Endothelial cell of umbilical vein (primary cell): ENCODE data around the gene GNAZ. TPM values are rescaled to one million over a fixed set of nuclear protein-coding genes. Genes with fewer than 3 reads are reported as not detected.

Source experiments
- BruUV-seq: library from RNA; stranded (reverse); fragments of 400-500 nt; replicated peaks from 2 replicates; lab custom pipeline; 2021; lab: Mats Ljungman, UMichigan
- CTCF ChIA-PET: fragments of 300-600, 350-600 bp; sonication (Branson Sonifier 250); formaldehyde crosslinking; loops from one replicate; lab custom pipeline; 2021; ENCODE audit warnings: antibody characterized with exemption, inconsistent platforms; lab: Charles Lee
- POLR2A ChIA-PET: fragments of 300-600, 350-600 bp; sonication (Branson Sonifier 250); formaldehyde crosslinking; loops from one replicate; lab custom pipeline; 2021; ENCODE audit warnings: antibody characterized with exemption, inconsistent platforms; lab: Charles Lee
- DNase-seq: peaks from one replicate; pipeline ENCODE4 v3.0.0-alpha.2; 2011; ENCODE audit warnings: low read depth, low spot score
- FAIRE-seq: peaks from 2 replicates; lab custom pipeline; 2011; peaks lifted over from hg19 to GRCh38; lab: Jason Lieb, UNC
- H2AFZ ChIP-seq: 2 replicates; pipeline ENCODE4 v1.6.0; 2012; ENCODE audit warnings: low read depth, low read length, control low read depth, inconsistent platforms
- H3K27ac ChIP-seq: 2 replicates; pipeline ENCODE4 v1.5.1; 2011; ENCODE audit warnings: low read depth, mild to moderate bottlenecking, control low read depth, low read length, moderate library complexity; ENCODE audit not compliant: insufficient read depth
- H3K27me3 ChIP-seq, 2 experiments: 2 replicates each; pipeline versions ENCODE4 v1.6.0 to v1.6.1; 2011; ENCODE audit warnings: low read length in 2 of 2, mixed read lengths in 1 of 2; ENCODE audit not compliant: control insufficient read depth in 2 of 2, insufficient read depth in 2 of 2
- H3K36me3 ChIP-seq, 2 experiments: 2 replicates in 1 of 2; 3 replicates in 1 of 2; pipeline ENCODE4 v1.5.1; 2011; ENCODE audit warnings: low read length in 2 of 2, mild to moderate bottlenecking in 1 of 2, moderate library complexity in 1 of 2; ENCODE audit not compliant: control insufficient read depth in 2 of 2, insufficient read depth in 2 of 2; ENCODE audit errors: extremely low read depth in 1 of 2
- H3K4me1 ChIP-seq: 3 replicates; pipeline ENCODE4 v1.5.1; 2011; ENCODE audit warnings: mild to moderate bottlenecking, low read length; ENCODE audit not compliant: control insufficient read depth, insufficient read depth; ENCODE audit errors: extremely low read depth
- H3K4me2 ChIP-seq: 2 replicates; pipeline ENCODE4 v1.6.1; 2011; ENCODE audit warnings: low read length, control low read depth, mixed read lengths; ENCODE audit not compliant: insufficient read depth
- H3K4me3 ChIP-seq, 3 experiments: fragments of 200-600 bp in 1 of 3; sonication (generic), shearing (Covaris generic) in 1 of 3; replicated peaks in 1 of 3; 2 replicates each; pipeline ENCODE4 v1.5.1; 2011 to 2016; ENCODE audit warnings: control low read depth in 3 of 3, low read length in 3 of 3, mild to moderate bottlenecking in 2 of 3, inconsistent platforms in 1 of 3, low read depth in 1 of 3, moderate library complexity in 1 of 3; ENCODE audit not compliant: insufficient read depth in 1 of 3
- H3K79me2 ChIP-seq: 2 replicates; pipeline ENCODE4 v1.6.0; 2012; ENCODE audit warnings: low read length, inconsistent platforms; ENCODE audit not compliant: control insufficient read depth, insufficient read depth
- H3K9ac ChIP-seq: replicated peaks from 2 replicates; pipeline ENCODE3; 2011; ENCODE audit warnings: low read length, control low read depth; ENCODE audit not compliant: insufficient read depth; ENCODE audit errors: extremely low read depth
- H3K9me1 ChIP-seq: replicated peaks from 3 replicates; pipeline ENCODE4 v1.6.0; 2011; ENCODE audit warnings: mild to moderate bottlenecking, low read length; ENCODE audit not compliant: control insufficient read depth, insufficient read depth; ENCODE audit errors: extremely low read depth
- H3K9me3 ChIP-seq: replicated peaks from 2 replicates; pipeline ENCODE4 v1.5.1; 2012; ENCODE audit warnings: low read length, inconsistent platforms; ENCODE audit not compliant: control insufficient read depth, insufficient read depth
- H4K20me1 ChIP-seq: replicated peaks from 2 replicates; pipeline ENCODE3; 2011; ENCODE audit warnings: mild to moderate bottlenecking, low read length; ENCODE audit not compliant: control insufficient read depth, insufficient read depth; ENCODE audit errors: extremely low read depth
- CTCF ChIP-seq, 2 donors: IDR thresholded peaks; 1 replicate in 1 of 2; 2 replicates in 1 of 2; pipeline ENCODE4 v1.5.1; 2011; ENCODE audit warnings: low read length in 2 of 2, mild to moderate bottlenecking in 2 of 2, moderate library complexity in 2 of 2, control low read depth in 1 of 2, inconsistent platforms in 1 of 2, low read depth in 1 of 2; ENCODE audit not compliant: insufficient read depth in 1 of 2; ENCODE audit errors: extremely low read depth in 1 of 2
- EZH2 ChIP-seq: IDR thresholded peaks from 2 replicates; pipeline ENCODE4 v1.6.1; 2012; ENCODE audit warnings: borderline replicate concordance, low read depth, mild to moderate bottlenecking, moderate library complexity, low read length, inconsistent platforms; ENCODE audit not compliant: severe bottlenecking
- FOS ChIP-seq: IDR thresholded peaks from 2 replicates; pipeline ENCODE4 v1.6.1; 2011; ENCODE audit warnings: mild to moderate bottlenecking, low read length, moderate library complexity, borderline replicate concordance; ENCODE audit not compliant: insufficient read depth
- GATA2 ChIP-seq: IDR thresholded peaks from 2 replicates; pipeline ENCODE4 v1.7.0; 2011; ENCODE audit warnings: low read depth, mild to moderate bottlenecking, moderate library complexity, mixed read lengths, low read length; ENCODE audit not compliant: insufficient read length, insufficient read depth
- JUN ChIP-seq: IDR thresholded peaks from 2 replicates; pipeline ENCODE4 v1.6.1; 2011; ENCODE audit warnings: borderline replicate concordance, low read depth; ENCODE audit not compliant: insufficient read length, insufficient read depth
- MAX ChIP-seq: IDR thresholded peaks from 2 replicates; pipeline ENCODE4 v1.6.1; 2011; ENCODE audit not compliant: insufficient read depth, insufficient read length
- MYC ChIP-seq: IDR thresholded peaks from one replicate; pipeline ENCODE4 v1.6.1; 2011; ENCODE audit warnings: mild to moderate bottlenecking, low read depth, low read length
- POLR2A ChIP-seq: IDR thresholded peaks from 2 replicates; pipeline ENCODE4 v1.6.1; 2012; ENCODE audit warnings: low read depth, mild to moderate bottlenecking, control low read depth, low read length
- POLR2AphosphoS5 ChIP-seq: IDR thresholded peaks from 2 replicates; pipeline ENCODE4 v1.6.1; 2012; ENCODE audit warnings: low read depth, mild to moderate bottlenecking, control low read depth, low read length, moderate library complexity; ENCODE audit not compliant: insufficient read depth
- dilution Hi-C: fragments of 300-500 bp; cut with MboI; formaldehyde crosslinking; loops from one replicate; pipeline ENCODE4 v1.15.0; 2019; ENCODE audit warnings: low sequenced_read_pairs; ENCODE audit not compliant: extremely low pct_ligation_motif_present
- intact Hi-C: fragments of 100-400 bp; cut with micrococcal nuclease; formaldehyde crosslinking; loops from one replicate; pipeline ENCODE4 v1.10.0; 2022
- polyA plus RNA-seq, 4 experiments: library from polyadenylated mRNA; depleted of rRNA in 3 of 4; stranded (reverse) in 3 of 4; unstranded in 1 of 4; fragments of >200 nt; gene quantifications; 2 replicates each; pipeline versions ENCODE4 v1.2.1 to v1.2.3, GENCODE V29; 2011 to 2012; ENCODE audit warnings: missing spikeins in 1 of 4
- total RNA-seq: library from RNA; stranded (reverse); gene quantifications from 2 replicates; pipeline ENCODE4 v1.2.3, GENCODE V29; 2021

The GNAZ gene
- total and polyA plus RNA-seq, 2 donors (not counting 3 experiments of a cell fraction or from before 2014, with no cell fraction given) = 0.44 to 0.86 TPM

- Histone ChIP-seq H3K4me3 (no peak overlapping the region), H3K27me3 (peaks cover 4 to 5% of the 10 kb centered on the region in 2 experiments), H3K4me1 (no peaks in the 10 kb centered on the region), H3K79me2 (no peaks in the 10 kb centered on the region), H3K9ac (no peak overlapping the region), H2AFZ (no peak overlapping the region), H3K36me3 (no peaks in the 10 kb centered on the region), H3K27ac (no peak overlapping the region), H3K9me3 (no peaks in the 10 kb centered on the region), H4K20me1 (no peaks in the 10 kb centered on the region), H3K9me1 (no peaks in the 10 kb centered on the region), H3K4me2 (no peak overlapping the region)
- BruUV-seq = no TSS peak
- dilution Hi-C loops (no loop called here), intact Hi-C loops (no loop called here)
- FAIRE-seq (no peak), DNase-seq (no peak)
- POLR2A ChIA-PET = no interaction called here
- CTCF ChIA-PET = interaction anchor here (1.0 to 1.4 kb wide), 2 partner anchors 21 to 38 kb away, joined by 3 read pairs; no protein-coding TSS in a partner anchor
- TF ChIP-seq POLR2AphosphoS5 (no peak), GATA2 (no peak), MAX (no peak), FOS (no peak), CTCF (IDR thresholded peaks at IDR 0.05; ENCODE audit: extremely low read depth in 1 of 2, insufficient read depth in 1 of 2, low read depth in 1 of 2, low read length in 2 of 2) (no peak), POLR2A (no peak), JUN (no peak), MYC (no peak), EZH2 (no peak)
Measured at GRCh38 chr22:23037429-23038333, 32.6 kb upstream of the GNAZ start.
